T-helper 2 cell (primary cell): ENCODE measurements around the gene PCGF2.

Source experiments
- DNase-seq, 5 experiments: peaks; one replicate each; pipeline versions ENCODE4 v3.0.0 to v3.0.0-alpha.2; 2012 to 2022

Gene PCGF2

DNA sequence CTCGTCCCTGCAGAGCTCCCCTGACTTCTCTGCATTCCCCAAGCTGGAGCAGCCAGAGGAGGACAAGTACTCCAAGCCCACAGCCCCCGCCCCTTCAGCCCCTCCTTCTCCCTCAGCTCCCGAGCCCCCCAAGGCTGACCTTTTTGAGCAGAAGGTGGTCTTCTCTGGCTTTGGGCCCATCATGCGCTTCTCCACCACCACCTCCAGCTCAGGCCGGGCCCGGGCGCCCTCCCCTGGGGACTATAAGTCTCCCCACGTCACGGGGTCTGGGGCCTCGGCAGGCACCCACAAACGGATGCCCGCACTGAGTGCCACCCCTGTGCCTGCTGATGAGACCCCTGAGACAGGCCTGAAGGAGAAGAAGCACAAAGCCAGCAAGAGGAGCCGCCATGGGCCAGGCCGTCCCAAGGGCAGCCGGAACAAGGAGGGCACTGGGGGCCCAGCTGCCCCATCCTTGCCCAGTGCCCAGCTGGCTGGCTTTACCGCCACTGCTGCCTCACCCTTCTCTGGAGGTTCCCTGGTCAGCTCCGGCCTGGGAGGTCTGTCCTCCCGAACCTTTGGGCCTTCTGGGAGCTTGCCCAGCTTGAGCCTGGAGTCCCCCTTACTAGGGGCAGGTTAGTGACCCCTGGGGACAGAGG is 31.6 kb downstream of the PCGF2 start:
- DNase-seq = no peak

DNA sequence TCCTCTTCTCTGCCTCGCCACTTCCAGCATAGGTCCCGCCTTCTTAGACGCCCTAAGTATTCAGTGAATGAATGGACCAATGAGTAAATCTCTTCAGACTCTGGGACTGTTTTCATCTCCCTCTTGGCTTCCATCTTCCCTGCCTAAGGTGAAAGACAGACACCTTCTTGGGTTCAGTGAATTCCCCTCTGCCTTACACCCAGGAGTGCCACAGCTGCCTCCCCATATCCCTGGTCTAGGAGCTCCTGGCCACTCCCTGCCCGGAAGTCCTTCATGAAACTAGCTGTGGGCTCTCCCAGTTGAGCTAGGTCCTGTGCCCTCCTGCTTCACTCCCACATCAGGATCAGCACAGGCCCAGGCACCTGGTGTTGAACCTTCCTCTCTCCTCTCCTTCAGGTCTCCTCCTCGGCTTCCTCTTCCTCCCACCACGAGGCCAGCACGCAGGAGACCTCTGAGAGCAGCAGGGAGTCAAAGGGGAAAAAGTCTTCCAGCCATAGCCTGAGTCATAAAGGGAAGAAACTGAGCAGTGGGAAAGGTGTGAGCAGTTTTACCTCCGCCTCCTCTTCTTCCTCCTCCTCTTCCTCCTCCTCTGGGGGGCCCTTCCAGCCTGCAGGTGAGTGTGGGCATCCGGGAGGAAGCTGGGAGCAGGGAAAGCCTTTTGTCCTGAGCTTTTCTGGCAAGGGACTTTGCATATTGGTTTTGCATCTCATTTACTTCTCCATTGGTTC is 32.8 kb downstream of the PCGF2 start:
- DNase-seq = no peak

DNA sequence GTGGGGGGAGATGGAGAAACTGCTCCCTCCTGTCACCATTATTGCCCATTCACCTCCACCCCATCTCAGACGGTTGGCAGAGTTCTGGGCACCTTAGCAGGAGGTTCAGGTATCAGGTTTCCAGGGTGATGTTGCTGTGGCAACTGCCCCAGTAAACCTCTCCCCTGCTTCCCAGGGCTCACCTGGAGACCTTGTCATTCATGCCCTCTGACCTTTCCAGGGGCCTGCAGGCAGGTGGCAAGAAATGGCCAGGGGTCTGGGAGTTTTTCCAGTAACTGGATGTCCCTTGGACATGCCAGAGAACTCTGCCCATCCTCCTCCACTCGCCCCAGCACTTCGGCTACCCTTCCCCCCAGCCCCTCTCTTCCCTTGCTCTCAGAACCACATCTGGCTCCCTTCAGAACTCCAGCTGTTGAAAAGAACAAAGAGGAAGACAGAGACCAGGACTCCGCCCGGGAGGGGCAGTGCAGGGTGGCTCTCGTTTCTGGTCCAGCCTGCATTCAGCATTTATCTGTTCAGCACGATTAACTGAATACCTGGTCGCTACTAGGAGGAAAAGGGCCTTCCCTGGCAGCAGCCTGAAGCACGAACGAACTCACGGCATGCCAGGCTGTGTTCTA is 34.6 kb downstream of the PCGF2 start:
- no peak for DNase-seq

DNA sequence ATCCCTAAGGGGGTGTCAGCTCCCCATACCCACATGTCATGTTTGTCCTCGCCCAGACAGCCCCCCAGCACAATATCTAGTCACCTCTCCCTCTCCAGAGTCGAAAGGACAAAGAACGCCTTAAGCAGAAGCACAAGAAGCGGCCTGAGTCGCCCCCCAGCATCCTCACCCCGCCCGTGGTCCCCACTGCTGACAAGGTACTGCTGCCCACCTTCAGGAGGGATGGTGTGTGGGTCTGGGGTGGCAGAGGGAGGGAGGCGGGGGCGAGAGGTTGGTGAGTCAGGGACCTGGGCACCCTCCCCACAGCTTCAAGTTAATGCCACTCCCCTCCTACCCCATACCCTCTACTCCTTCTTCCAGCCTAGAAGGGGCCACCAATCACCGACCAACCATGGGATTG is 35.5 kb downstream of the PCGF2 start:
- DNase-seq = no peak

DNA sequence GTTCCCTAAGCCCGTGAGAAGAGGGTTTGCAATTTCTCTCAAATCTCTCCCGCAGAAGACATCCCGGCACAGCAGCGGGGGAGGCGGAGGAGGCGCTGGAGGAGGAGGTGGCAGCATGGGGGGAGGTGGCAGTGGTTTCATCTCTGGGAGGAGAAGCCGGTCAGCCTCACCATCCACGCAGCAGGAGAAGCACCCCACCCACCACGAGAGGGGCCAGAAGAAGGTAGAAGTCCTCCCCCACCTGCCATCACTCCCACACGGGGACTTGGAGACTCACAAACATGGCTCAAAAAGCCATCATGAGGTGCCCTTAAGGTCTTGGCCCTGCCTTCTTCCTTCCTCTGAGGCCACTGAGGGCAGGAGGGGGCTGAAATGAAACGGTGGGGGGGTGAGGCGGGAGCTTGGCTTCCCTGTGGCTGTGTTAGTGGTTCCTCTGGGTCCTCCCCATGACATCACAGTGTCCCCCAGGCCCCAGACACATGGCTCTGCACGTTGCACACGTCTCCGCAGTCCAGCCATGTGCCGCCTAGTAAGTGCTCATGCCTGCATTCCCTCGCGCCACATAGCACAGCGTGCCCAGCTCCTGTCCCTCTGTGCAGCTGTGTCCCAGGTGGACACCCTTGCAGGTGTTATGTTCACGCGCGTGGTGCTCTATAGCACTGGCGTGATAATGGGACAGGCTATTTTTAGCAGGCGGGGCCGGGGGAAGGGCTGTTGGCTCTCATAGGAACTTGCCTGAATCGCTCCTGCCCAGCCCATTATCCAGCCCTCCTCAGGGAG is 36.2 kb downstream of the PCGF2 start:
- DNase-seq = no peak

DNA sequence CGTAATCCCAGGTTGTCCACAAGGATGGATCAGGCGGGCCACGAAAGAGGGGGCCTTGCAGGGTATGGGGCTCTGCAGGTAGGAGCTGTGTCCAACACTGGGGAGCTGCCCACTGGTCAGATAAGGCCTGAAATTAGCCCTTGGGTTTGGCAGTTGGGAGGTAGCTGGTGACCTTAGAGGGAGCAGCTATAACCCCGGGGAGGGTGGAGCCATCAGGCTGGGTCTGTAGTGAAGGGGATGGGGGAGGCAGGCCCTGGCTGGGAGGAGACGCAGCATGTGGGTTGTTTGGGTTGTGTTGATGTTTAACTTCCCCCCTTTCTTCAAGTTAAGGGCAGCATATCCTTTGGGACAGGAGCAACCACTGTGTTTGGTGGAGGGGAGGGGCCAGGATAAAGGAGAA is 37.2 kb downstream of the PCGF2 start:
- no peak for DNase-seq

DNA sequence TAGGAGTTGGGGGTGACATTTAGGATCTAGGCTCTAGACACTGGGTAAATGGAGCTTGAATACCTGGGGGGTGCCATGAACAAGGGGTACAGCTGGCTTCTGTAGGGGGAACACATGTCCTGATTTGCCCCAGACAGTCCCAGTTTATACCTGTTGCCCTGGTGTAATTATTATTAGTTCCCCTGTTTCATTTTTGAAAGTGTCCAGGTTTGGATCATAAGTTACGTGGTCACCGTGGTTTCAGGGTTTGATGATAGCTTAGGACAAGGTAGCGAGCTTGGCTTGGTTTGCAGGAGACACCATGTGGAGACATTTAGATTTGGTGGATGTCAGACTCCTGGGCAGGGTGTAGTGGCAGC is 37.6 kb downstream of the PCGF2 start:
- no peak for DNase-seq

DNA sequence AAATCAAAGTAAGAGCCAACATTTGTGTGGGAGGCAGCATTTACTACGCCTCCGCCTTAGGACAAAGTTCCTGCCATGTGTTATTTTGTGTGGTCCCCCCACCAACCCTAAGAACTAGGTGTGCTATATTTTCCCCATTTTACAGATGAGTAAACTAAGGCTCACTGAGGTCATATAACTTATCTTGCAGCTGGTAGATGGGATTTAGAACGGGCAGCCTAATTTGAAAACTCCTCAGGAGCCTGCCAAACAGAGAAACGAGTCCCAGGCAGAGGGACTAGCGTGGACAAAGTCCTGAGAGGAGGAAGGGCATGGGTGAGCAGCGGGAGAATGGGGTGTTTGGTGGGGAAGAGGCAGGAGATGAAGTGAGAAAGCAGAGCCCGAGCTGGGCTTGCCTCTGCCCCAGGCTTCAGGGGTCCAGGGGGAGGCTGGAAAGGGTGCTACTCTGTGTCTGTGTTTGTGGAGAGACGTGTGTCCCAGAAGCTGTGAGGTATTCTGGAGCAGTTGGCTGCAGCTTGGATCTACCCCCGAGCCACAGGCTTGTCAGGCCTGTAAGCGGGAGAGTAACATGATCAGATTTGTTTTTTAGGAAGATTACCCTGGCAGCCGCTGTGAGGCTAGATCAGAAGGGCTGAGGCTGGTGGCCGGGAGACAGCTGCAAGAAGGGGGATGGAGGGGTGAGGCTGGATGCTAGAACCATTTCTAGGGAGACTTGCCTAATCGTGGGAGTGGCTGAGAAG is 38.1 kb downstream of the PCGF2 start:
- no peak for DNase-seq

DNA sequence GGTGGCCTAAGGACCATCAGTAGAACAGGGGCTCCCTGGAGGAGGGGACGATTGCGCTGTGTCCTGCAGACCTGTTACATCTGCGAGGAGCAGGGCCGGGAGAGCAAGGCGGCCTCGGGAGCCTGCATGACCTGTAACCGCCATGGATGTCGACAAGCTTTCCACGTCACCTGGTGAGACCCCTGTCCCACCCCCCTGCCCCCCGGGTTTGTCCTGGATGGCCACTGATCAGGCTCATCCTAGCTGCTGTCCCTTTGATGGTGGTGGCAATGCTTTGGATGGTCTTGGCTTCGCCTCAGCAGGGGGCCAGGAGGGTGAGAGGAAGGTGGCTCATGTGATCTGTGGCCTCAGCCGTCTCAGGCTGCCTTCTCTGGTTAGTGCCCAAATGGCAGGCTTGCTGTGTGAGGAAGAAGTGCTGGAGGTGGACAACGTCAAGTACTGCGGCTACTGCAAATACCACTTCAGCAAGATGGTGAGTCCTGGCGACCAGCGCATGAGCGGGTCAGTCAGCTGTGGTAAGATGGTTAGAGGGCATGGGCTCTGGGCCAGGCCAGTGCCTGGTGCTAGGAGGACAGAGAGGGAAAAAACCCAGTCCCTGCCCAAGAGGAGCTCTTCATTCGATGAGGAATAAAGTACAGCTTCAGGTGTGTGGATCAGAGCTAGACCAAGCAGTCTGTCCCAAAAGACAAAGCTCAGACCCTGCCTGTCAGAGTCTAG is 38.9 kb downstream of the PCGF2 start:
- DNase-seq = no peak

DNA sequence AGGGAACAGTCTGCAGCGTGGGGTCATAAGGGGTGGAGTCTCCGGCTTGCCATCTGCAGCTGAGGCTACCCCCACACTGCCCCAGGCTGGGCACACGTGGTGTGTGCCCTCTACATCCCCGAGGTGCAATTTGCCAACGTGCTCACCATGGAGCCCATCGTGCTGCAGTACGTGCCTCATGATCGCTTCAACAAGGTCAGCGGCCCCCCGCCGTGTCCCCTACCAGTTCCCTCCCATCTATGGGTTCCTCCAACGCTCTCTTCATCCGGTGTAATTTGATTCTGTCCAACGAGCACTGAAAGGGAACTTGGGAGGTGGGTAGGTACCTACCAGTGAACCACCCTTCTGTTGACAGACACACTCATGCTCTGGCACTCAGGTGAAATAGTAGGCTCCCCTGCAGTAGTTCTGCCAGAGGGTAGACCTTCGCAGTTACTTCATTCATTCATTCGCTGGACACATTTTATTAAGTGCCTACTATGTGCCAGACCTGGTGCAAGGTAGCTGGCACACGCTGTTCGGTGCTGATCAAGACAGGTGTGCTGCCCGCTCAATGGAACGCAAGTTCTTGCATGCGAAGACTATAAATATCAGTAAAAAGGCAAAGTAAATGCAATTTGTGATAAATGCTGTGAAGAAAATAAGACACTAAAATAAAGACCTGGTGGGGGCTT is 40.3 kb downstream of the PCGF2 start:
- no peak for DNase-seq

DNA sequence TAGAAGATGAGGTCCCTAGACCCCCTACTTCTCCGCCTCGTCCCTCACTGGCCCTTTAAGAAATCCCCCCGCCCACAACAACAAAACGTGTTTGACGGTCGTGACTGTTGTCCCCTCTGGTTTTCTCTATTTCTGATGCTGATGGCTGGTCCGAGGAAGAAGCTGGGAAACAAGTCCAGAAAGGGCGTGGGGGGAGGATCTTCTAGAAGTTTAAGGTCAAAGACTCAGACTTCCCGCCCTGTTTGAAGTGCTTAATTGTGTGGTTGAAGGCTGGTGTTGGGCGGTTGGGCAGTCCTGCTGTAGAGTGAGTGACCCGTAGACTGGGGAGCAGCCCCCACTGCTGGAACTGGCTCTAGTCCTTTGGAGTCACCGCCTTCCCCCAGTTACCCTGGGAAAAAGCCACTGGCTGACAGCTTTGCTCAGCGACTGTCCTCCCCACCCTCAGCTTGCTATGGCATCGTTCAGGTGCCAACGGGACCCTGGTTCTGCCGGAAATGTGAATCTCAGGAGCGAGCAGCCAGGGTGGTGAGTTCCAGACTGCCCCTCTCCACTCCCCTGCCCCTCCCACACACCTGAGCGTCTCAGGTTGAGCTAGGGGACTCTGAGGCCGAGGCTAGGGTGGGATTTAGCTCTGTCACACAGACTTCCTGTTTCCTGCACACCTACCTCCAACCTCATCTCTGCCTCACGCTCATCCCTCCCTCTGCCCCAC is 41.5 kb downstream of the PCGF2 start:
- peak in 1 of 5 experiments; percentile 46 for DNase-seq

DNA sequence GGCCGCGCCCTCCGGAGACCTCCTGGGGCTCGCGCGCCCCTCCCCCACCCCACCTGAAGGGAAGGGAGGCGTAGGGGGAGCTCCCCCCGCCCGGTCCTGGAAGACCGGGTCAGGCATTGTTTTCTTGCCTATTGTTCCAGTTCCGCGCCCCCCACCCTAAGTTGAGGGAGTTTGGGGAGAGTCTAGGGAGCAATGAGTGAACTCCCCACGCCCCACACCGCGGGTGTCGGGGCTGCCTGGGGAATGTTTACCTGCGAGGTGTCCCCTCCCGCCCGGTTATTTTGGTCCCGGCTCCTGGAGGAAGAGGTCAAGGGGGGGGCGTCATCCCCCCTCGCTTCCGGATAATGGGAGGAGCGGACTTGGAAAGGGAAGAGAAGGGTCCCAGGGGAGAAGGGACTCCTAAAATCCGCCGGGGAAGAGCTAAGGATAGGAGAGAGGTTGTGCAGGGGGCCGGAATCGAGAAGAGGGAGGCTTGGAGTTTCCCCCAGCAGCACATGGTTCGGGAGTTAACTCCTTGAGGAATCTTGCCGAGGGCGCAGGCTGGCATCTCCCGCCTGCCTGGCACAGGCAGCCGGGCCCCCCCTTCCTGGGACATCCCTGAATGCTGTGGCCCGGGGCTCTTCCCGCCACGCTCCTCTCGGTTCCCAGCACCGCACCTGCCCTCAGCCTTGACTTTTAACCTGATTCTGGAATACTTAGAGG is 42.2 kb downstream of the PCGF2 start:
- DNase-seq = peak in 1 of 5 experiments; percentile 31

DNA sequence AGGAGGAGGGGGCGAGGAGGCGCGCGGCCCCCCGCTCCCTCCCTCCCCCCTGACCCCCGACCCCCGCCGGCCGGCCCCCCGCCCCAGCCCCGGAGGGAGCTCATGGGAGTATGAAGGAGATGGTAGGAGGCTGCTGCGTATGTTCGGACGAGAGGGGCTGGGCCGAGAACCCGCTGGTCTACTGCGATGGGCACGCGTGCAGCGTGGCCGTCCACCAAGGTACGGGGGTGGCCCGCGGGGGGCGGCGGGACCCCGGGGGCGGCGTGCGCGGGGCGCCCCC is 42.7 kb downstream of the PCGF2 start:
- no peak for DNase-seq

DNA sequence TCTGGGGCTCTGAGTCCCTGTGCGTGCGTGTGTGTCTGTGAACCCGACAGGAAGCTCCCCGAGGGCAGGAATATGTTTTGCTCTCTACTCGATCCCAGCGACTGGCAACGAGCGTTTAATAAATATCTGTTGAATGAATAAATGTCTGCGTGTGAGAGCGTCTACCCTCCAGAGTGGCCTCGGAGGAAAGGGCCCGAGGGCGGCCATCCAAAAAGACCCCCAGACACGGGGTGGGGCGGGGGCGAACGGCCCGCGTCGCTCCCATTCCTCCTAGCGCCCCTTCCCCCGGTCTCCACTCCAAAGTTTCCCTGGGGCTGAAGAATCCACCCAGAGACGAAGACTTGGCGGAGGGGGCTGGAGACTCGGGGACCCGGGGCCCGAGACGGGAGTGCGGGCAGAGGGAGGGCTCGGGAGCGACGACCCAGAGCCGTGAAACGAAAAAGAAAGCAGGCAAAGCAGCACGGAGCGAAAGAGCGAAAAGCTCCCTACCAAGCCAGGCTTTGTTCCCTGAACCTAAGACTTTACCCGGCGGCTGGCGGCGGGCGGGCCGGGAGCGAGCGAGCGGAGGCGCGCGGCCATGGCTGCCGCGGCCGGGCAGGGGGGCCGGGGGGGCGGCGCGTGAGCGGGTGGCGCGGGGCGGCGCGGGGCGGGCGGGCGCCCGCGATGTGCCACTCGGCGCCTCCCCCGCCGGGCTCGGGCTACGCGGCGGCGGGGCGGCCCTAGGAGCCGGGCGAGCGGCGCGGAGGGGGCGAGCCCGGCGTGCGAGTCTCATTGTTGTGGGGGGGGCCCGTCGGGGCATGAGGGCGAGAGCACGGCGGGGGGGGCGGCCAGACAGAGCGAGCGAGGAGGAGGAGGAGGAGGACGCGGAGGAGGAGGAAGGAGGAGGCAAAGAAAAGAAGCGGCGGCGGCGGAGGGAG is 43.3 kb downstream of the PCGF2 start, which contains the start of gene MLLT6:
Gene MLLT6 (plus strand): TSS at position 668 of the 917 bp plus-strand sequence. CDS start 360 bp downstream, outside the sequence.
- peak; percentile 63 to 88 (median 77) for DNase-seq

DNA sequence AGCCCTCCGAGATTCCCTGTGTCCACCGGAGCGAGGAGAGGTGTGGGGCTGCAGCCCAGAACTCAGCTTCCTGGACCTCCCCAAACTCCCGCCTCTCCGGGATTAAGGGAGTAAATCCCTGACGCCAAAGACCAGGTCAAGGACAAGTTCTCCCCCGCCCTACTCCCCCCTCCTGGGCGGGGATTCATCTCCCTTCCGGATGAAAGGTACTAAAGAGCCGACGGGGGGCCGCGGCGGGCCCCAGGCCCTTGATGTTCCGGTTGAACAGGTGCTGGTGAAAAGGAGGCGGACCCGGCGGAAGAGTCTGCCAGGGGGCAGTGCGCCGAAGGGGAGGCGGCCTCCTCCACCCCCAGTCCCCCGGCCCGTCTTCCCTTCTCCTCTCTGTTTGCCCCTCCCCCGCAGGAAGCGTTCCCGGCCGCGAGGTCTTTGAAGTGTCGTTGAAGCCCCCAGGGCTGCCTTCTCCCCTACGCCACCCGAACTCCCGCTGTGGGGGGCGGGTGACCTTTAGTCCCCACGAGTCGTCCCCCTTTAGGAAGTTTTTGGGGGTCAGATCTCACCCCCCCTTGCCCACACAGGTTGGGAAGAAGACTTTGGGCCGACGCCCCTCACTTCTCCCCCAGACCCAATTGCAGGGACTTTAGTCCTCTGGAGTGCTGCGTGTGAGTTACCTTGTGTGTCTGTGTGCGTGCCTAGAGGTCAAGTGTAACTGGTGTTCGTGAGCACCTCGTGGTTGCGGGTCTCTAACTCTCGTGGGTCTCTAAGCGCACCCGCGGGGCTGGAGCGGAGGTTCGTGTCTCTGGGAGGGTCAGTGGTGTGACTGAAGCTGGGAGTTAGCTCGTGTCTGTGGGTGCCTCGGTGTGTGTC is 44.2 kb downstream of the PCGF2 start:
- peak; percentile 43 to 84 (median 63) for DNase-seq

DNA sequence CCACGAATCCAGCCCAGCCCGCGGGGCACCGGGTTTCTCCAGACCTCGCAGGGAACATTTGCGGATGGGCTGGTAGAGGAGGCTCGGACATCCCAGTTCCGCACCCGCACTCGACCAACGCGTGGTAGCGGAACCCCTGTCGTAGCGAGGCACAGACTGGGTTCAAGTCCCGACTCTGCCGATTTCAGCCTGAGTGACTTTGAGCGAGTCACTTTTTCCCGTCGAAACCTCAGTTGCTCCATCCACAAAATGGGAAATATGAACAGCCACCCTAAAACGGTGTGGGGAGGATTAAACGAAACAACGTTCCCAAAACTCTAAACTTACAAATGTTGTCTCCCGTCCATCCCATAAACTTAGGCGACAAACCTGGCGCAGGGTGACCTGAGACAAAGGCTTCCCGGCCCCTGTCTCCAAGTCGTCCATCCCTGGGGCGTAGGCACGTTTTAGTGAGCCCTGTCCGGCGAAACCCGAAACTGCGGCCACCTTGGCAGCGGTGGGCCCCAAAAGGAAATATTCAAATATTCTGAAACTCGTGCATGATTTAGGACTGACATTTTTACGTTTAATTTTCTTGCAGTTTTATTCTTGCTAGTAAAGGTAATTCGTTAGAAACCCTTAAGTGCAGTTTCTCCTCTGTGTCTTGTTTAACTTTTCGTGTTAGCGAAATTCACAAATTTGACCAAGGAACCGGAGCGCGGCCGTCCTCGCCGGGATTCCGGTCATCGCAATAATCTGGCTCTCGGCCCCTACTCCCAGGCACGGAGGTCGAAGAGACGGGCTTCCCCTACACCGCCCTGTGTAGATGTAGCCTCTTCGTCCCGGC is 45.0 kb downstream of the PCGF2 start:
- DNase-seq = peak in 1 of 5 experiments; percentile 39
